Mucosa of rectum (tissue), 2 donors: ENCODE results near the gene RABEP1.

ENCODE experiments used
- H3K27ac ChIP-seq, 2 donors: one replicate each; pipeline ENCODE4 v1.7.0; 2013; ENCODE audit warnings: inconsistent platforms in 2 of 2, low read depth in 2 of 2, low read length in 2 of 2
- H3K27me3 ChIP-seq, 2 donors: one replicate each; pipeline ENCODE4 v1.7.0; 2013; ENCODE audit warnings: low read length in 2 of 2; ENCODE audit not compliant: control insufficient read depth in 2 of 2, insufficient read depth in 2 of 2
- H3K36me3 ChIP-seq, 2 donors: one replicate each; pipeline ENCODE4 v1.7.0; 2013; ENCODE audit warnings: low read length in 2 of 2; ENCODE audit not compliant: control insufficient read depth in 2 of 2, insufficient read depth in 2 of 2
- H3K4me1 ChIP-seq, 2 donors: one replicate each; pipeline ENCODE4 v1.7.0; 2013; ENCODE audit warnings: low read length in 2 of 2, mild to moderate bottlenecking in 1 of 2; ENCODE audit not compliant: control insufficient read depth in 2 of 2, insufficient read depth in 2 of 2
- H3K4me3 ChIP-seq, 2 donors: one replicate each; pipeline ENCODE4 v1.7.0; 2013; ENCODE audit warnings: low read length in 2 of 2
- H3K9ac ChIP-seq, 2 donors: one replicate each; pipeline ENCODE4 v1.7.0; 2013; ENCODE audit warnings: low read length in 2 of 2, low read depth in 1 of 2, mild to moderate bottlenecking in 1 of 2
- H3K9me3 ChIP-seq, 2 donors: one replicate each; pipeline ENCODE4 v1.7.0; 2013; ENCODE audit warnings: low read length in 2 of 2; ENCODE audit not compliant: control insufficient read depth in 2 of 2
- donor health status: healthy.
- donor health status: Normal muscosa, but diverticular disease.

RABEP1 gene

DNA sequence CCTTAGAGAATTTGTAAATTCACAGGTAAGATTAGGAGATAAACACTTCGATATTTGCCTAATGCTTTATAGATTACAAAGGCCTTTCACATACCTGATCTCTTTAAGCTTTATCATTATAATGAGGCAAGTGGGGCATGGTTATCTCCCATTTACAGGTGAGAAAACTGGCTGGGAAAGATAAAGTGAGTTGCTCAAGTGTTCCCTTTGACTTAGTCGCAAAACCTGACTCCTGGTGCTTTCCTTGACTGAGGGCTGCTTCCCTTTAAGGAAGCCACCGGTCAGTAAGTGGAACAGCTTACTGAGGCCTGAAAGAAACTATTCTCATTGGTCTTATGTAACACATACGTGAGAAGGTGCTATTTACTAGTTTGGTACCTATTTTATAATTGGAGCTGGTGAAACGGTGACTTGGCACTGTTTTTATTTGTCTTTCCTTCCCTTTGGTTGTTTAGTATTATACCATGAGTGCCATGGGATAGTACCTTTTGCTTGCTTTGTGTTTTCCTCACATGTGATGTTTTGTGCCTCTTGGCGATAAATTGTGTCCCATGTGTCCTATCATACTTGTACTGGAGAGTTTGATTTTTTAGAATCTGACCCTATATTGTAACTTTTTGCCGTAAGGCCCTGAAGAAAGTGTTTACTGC lies 80.2 kb downstream of the RABEP1 start:
- no peaks in the 10 kb centered on the region for H3K27me3 ChIP-seq
- no peak overlapping the region for H3K27ac ChIP-seq
- H3K36me3 ChIP-seq, result peaks cover 38 to 52% of the 10 kb centered on the region in 2 donors
- no peaks in the 10 kb centered on the region for H3K4me1 ChIP-seq
- H3K9ac ChIP-seq, result no peak overlapping the region
- no peaks in the 10 kb centered on the region for H3K9me3 ChIP-seq
- no peak overlapping the region for H3K4me3 ChIP-seq

DNA sequence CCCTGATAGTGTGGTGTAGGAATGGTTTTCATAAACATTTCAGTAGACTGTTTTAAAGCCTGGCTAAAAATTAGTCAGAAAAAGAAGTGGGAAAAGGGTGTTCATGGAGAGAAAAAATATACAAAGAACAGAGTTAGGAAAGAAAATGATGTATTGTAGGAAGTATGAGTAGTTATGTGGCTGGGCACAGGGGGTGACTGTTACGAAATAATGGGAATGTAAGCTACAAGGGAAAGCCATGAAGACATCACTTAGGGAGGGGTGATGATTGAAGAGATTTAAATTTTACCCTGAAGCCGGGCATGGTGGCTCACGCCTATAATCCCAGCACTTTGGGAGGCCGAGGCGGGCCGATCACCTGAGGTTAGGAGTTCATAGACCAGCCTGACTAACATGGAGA lies 82.1 kb downstream of the RABEP1 start:
- no peaks in the 10 kb centered on the region for H3K27me3 ChIP-seq
- peaks cover 44 to 52% of the 10 kb centered on the region in 2 donors for H3K36me3 ChIP-seq
- no peaks in the 10 kb centered on the region for H3K9me3 ChIP-seq
- H3K9ac ChIP-seq, result no peak overlapping the region
- no peaks in the 10 kb centered on the region for H3K4me1 ChIP-seq
- no peak overlapping the region for H3K4me3 ChIP-seq
- no peak overlapping the region for H3K27ac ChIP-seq

DNA sequence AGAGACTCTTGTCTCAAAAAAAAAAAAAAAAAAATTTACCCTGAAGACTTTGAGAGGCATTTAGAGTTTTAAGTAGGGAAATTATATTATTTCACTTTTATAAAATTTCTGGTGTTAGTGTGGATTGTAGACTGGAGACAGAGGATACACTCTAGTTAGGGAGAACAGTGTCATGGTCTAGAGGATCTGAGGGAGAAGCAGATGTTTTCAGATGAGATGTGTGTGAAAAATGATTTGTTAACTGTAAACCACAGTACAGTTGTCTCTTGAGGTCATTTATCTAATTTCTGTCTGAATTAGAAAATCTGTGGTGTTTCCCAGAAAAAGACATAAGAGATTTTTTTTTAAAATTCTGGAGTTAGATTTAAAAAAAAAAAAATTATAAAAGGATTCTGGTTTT lies 82.6 kb downstream of the RABEP1 start:
- no peaks in the 10 kb centered on the region for H3K9me3 ChIP-seq
- H3K4me1 ChIP-seq, result no peaks in the 10 kb centered on the region
- H3K27ac ChIP-seq, result no peak overlapping the region
- H3K36me3 ChIP-seq, result peaks cover 47 to 54% of the 10 kb centered on the region in 2 donors
- H3K9ac ChIP-seq, result no peak overlapping the region
- H3K27me3 ChIP-seq, result no peaks in the 10 kb centered on the region
- H3K4me3 ChIP-seq, result no peak overlapping the region

DNA sequence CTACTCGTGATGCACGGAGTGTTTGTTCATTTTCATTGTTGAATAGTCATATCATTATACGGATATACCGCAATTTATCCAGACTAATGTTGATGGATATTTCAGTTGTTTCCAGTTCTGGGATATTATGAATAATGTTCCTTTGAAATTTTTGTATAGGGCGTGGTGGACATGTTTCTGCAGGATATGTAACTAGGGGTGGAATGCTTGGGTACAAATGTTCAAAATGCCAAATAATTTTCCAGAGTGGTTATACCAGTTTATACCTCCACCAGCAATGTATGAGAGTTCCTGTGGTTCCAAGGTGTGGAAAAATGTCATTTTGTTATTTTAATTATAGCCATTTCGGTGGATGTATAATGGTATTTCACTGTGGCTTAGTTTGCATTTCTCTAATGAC lies 83.7 kb downstream of the RABEP1 start:
- no peaks in the 10 kb centered on the region for H3K4me1 ChIP-seq
- no peaks in the 10 kb centered on the region for H3K27me3 ChIP-seq
- no peak overlapping the region for H3K27ac ChIP-seq

DNA sequence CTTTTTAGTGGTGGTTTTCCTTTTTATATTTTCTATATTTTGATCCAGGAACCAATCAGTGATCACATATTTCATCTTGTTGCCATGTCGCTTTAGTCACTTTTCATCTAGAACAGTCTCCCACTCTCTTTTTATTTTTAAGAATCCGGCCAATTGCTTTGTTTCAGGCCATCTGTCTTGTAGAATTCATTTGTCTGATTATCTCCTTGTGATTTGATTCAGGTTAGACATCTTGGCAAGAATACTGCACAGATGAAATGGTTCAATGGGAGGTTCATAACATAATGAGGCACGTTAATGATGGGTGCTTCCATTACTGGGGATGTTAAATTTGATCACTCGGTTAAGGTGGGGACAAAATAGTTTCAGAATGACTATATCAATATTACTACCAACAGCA lies 88.3 kb downstream of the RABEP1 start:
- Histone ChIP-seq H3K9ac (no peak overlapping the region), H3K9me3 (no peaks in the 10 kb centered on the region), H3K27ac (no peak overlapping the region), H3K4me1 (no peaks in the 10 kb centered on the region), H3K4me3 (no peak overlapping the region), H3K27me3 (no peaks in the 10 kb centered on the region), H3K36me3 (peaks cover 44 to 55% of the 10 kb centered on the region in 2 donors)

More for the DNA sequence above, 83.7 kb downstream of the RABEP1 start:
- Histone ChIP-seq H3K4me3 (no peak overlapping the region), H3K9me3 (no peaks in the 10 kb centered on the region), H3K9ac (no peak overlapping the region), H3K36me3 (peaks cover 52% of the 10 kb centered on the region in 2 donors)

DNA sequence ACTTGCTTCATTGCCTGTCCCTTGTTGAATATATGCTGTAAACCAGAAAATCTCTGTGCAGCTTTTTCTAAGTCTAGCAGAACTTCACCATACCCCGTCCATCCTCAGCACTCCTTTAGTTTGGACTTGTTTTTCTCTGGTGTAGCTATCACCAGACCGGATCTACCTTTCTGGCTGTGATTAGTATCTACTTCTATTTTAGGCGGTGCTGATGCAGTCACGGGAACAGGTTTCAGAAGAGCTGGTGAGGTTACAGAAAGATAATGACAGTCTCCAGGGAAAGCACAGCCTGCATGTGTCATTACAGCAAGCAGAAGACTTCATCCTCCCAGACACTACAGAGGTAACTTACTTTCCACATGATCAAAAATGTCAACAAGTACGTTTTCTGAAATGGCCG lies 91.0 kb downstream of the RABEP1 start:
- Histone ChIP-seq H3K27me3 (no peaks in the 10 kb centered on the region), H3K4me1 (no peaks in the 10 kb centered on the region), H3K9ac (no peak overlapping the region), H3K27ac (no peak overlapping the region), H3K9me3 (no peaks in the 10 kb centered on the region), H3K36me3 (peaks cover 55 to 59% of the 10 kb centered on the region in 2 donors), H3K4me3 (no peak overlapping the region)

DNA sequence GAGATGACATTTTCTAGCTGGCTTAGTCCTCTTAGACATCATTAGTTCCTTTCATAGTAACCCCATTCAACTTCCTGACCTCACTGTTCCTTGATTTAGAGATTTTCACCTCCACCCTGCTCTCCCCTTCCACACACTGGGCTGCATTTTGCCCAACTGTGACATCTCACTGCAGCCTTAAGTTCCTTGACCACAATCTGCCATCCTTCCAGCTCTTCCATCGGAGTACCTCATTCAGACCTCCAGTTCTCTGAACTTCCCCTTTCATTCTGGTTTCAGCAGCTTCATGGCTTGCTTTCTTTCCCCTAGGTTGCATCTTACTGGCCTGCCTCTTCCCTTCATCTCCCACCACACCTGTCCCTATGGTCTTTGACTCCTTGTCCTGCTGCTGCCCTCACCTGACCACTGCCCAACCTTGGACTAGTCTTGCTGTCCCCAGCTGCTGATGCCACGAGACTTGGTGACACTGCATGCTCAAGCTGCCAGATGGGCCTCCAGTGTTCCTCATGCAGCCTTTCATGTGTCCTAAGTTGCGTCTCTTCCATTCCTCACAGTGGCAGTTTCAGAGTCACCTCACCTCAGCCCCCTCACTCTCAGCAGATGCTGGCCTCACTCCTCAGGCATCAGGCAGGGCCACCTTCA lies 96.6 kb downstream of the RABEP1 start:
- peaks cover 70 to 79% of the 10 kb centered on the region in 2 donors for H3K36me3 ChIP-seq
- H3K9ac ChIP-seq, result no peak overlapping the region
- no peaks in the 10 kb centered on the region for H3K4me1 ChIP-seq
- H3K27ac ChIP-seq, result no peak overlapping the region
- H3K4me3 ChIP-seq, result no peak overlapping the region
- H3K9me3 ChIP-seq, result no peaks in the 10 kb centered on the region
- H3K27me3 ChIP-seq, result no peaks in the 10 kb centered on the region

DNA sequence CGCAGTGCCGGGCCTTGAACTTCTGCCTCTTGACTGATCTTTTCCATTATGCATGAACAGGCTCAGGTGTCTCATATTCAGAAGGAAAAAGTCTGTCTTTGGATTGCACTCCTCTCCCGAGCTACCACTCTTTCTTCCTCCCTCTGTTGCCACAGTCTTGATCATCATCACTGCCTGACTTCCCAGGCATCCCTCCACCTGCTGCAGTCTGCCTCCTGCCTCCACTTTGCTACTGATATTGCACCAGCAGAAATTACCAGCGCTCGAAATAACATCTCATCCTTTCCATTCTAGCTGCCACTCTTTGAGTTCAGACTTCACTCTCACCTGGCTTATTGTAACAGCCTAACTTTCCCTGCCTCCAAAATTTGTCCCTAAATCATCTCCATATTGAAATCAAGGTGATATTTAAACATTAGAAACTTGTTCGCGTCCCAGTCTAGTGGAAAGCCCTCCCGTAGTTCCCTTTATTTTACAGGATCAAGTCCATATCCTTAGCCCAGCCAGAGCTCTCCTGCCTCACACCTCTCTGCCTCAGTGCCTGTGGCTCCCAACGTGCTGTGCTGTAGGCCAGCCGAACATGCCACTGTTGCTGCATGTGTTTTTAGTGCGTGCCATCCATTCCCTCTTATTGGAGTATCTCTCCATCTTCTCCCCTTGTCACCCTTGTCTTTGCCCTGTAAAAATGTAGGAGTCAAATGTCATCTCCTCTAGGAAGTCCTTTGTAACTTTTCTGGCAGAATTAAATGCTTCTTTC lies 97.4 kb downstream of the RABEP1 start:
- no peaks in the 10 kb centered on the region for H3K4me1 ChIP-seq
- H3K27me3 ChIP-seq, result no peaks in the 10 kb centered on the region
- no peaks in the 10 kb centered on the region for H3K9me3 ChIP-seq
- no peak overlapping the region for H3K4me3 ChIP-seq
- peaks cover 73 to 84% of the 10 kb centered on the region in 2 donors for H3K36me3 ChIP-seq
- H3K27ac ChIP-seq, result no peak overlapping the region
- H3K9ac ChIP-seq, result no peak overlapping the region

DNA sequence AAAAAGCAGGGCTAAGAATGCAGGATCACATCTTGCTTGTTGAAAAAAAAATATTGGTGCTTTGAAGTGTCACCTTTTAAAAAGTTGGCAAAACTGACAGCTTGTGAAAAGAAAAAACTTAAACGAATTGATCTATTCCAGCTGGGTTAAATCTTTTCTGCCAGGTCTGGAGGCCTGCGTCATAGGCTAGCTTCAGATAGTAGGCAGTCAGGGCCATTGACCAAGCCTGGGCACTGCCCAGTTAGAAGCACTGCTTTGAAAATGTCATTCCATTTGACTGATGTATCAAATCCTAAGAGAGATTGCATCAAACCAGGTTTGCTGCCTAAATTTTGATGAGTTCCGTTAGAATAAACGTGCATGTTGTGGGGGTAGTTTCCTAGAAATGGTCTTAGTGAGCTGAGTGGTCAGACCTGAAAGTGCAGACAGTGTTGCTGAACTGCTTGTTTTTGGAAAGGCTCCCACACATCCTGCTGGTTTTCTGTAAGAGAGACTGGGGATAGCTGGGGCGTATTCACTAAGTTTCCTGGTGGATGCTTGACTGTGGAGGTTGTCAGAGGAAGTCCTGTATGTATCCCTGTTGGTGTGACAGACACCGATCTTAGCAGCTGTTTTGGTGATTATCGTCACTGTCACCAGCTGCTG lies 98.5 kb downstream of the RABEP1 start:
- Histone ChIP-seq H3K27me3 (no peaks in the 10 kb centered on the region), H3K27ac (no peak overlapping the region), H3K4me3 (no peak overlapping the region), H3K36me3 (peaks cover 84 to 89% of the 10 kb centered on the region in 2 donors), H3K4me1 (no peaks in the 10 kb centered on the region), H3K9ac (no peak overlapping the region), H3K9me3 (no peaks in the 10 kb centered on the region)

DNA sequence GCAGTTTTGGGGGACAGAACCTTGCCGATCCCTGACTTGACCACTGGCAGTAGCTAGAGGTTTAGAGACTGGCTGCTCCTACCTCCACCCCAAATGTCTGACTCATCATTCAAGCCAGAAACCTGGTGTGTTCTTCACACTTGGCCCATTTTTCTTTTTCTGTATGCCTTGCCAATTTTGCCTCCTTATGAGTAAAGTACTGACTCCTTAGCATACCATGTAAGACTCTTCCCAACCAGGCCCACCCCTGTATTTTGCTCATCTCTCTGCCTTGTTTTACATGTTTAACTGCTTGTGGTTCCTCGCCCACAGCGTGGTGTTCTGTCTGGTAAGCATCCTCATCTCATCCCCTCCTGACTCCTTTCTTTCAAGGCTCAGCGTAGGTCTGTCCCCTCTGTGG lies 99.5 kb downstream of the RABEP1 start:
- Histone ChIP-seq H3K36me3 (peaks cover 89 to 92% of the 10 kb centered on the region in 2 donors), H3K4me3 (no peak overlapping the region), H3K9me3 (no peaks in the 10 kb centered on the region), H3K4me1 (no peaks in the 10 kb centered on the region), H3K27ac (no peak overlapping the region), H3K27me3 (no peaks in the 10 kb centered on the region), H3K9ac (no peak overlapping the region)
